ENCODE data around the gene EEFSEC. TPM values are rescaled to one million over a fixed set of nuclear protein-coding genes. Genes with fewer than 3 reads are reported as not detected.

Gene EEFSEC
- total RNA-seq, 3 donors from 2014 or later = 13.9 to 28.2 (median 19.8) TPM

- TF ChIP-seq POLR2AphosphoS5 (IDR thresholded peaks at IDR 0.05) (no peak), CTCF (IDR thresholded peaks at IDR 0.05) (no peak), POLR2A (IDR thresholded peaks at IDR 0.05) (no peak)
- DNase-seq (ENCODE audit: low spot score in 2 of 2) = peak in 1 of 2 donors; percentile 10
- H3K27me3 ChIP-seq = no peaks in the 10 kb centered on the region
- intact Hi-C loops (cut with DNase I; ENCODE audit: low total_unique reads) = no loop called here
- no peak overlapping the region for H3K27ac ChIP-seq
- H3K36me3 ChIP-seq = no peaks in the 10 kb centered on the region
- no peaks in the 10 kb centered on the region for H3K4me1 ChIP-seq
- no peaks in the 10 kb centered on the region for H3K9me3 ChIP-seq
- no peak overlapping the region for H3K4me3 ChIP-seq
Observed at GRCh38 chr3:128301186-128302023, 148.1 kb downstream of the EEFSEC start.

- no peaks in the 10 kb centered on the region for H3K9me3 ChIP-seq
- TF ChIP-seq CTCF (IDR thresholded peaks at IDR 0.05) = no peak
- TF ChIP-seq POLR2AphosphoS5 (IDR thresholded peaks at IDR 0.05) = no peak
- no peak for TF ChIP-seq POLR2A (IDR thresholded peaks at IDR 0.05)
- intact Hi-C loops (cut with DNase I; ENCODE audit: low total_unique reads) = no loop called here
Observed at GRCh38 chr3:128306481-128306880, 153.2 kb downstream of the EEFSEC start.

GRCh38 chr3:128307029-128307633, 153.8 kb downstream of the EEFSEC start:
- Histone ChIP-seq H3K36me3 (no peaks in the 10 kb centered on the region), H3K27me3 (no peaks in the 10 kb centered on the region), H3K4me1 (no peaks in the 10 kb centered on the region), H3K27ac (no peak overlapping the region), H3K9me3 (no peaks in the 10 kb centered on the region), H3K4me3 (no peak overlapping the region)
- DNase-seq (ENCODE audit: low spot score in 2 of 2) = peak in 1 of 2 donors; percentile 3
- no peak for TF ChIP-seq CTCF (IDR thresholded peaks at IDR 0.05)
- no peak for TF ChIP-seq POLR2AphosphoS5 (IDR thresholded peaks at IDR 0.05)
- TF ChIP-seq POLR2A (IDR thresholded peaks at IDR 0.05) = no peak
- intact Hi-C loops (cut with DNase I; ENCODE audit: low total_unique reads) = no loop called here

More at GRCh38 chr3:128306481-128306880, 153.2 kb downstream of the EEFSEC start:
- Histone ChIP-seq H3K36me3 (no peaks in the 10 kb centered on the region), H3K4me1 (no peaks in the 10 kb centered on the region), H3K27me3 (no peaks in the 10 kb centered on the region), H3K27ac (no peak overlapping the region), H3K4me3 (no peak overlapping the region)
- no peak for DNase-seq (ENCODE audit: low spot score in 2 of 2)

- H3K4me1 ChIP-seq = no peaks in the 10 kb centered on the region
- DNase-seq (ENCODE audit: low spot score in 2 of 2) = no peak
- H3K27ac ChIP-seq = no peak overlapping the region
- no peak for TF ChIP-seq POLR2A (IDR thresholded peaks at IDR 0.05)
- TF ChIP-seq CTCF (IDR thresholded peaks at IDR 0.05) = no peak
- no peak for TF ChIP-seq POLR2AphosphoS5 (IDR thresholded peaks at IDR 0.05)
- no peaks in the 10 kb centered on the region for H3K9me3 ChIP-seq
- H3K4me3 ChIP-seq = no peak overlapping the region
- intact Hi-C loops (cut with DNase I; ENCODE audit: low total_unique reads) = no loop called here
- H3K27me3 ChIP-seq = no peaks in the 10 kb centered on the region
- H3K36me3 ChIP-seq = no peaks in the 10 kb centered on the region
Observed at GRCh38 chr3:128307781-128308469, 154.6 kb downstream of the EEFSEC start.

Data from breast epithelium (tissue), 4 donors.